Hepatocyte (in vitro differentiated cells): ENCODE measurements around the gene GRIK1.

Source experiments
- CTCF ChIP-seq: fragments of 200-600 bp; sonication (generic); IDR thresholded peaks from 2 replicates; pipeline ENCODE4 v1.5.1; 2016; ENCODE audit warnings: antibody characterized with exemption, mild to moderate bottlenecking; ENCODE audit not compliant: poor library complexity
- EZH2 ChIP-seq: fragments of 200-600 bp; sonication (generic); IDR thresholded peaks from 2 replicates; pipeline ENCODE4 v1.6.1; 2016; ENCODE audit warnings: antibody characterized with exemption, mild to moderate bottlenecking, borderline replicate concordance

- TF ChIP-seq CTCF (no peak), EZH2 (no peak)
Observed at GRCh38 chr21:29987762-29988161, 48.0 kb upstream of the GRIK1 start.
